Fibroblast of lung (primary cell): Measurements from ENCODE around the gene AOAH.

Source experiments
- EZH2 ChIP-seq: IDR thresholded peaks from 2 replicates; pipeline ENCODE4 v1.5.1; 2012; ENCODE audit warnings: low read length, control low read depth, mild to moderate bottlenecking; ENCODE audit errors: missing control alignments
- TF ChIP-seq, protein P1 (sequence below), 2 donors: IDR thresholded peaks in 1 of 2; conservative IDR thresholded peaks in 1 of 2; 1 replicate in 1 of 2; 2 replicates in 1 of 2; pipeline ENCODE4 v1.5.1; 2011 to 2012; ENCODE audit warnings: low read length in 2 of 2, control low read depth in 1 of 2, inconsistent platforms in 1 of 2, low read depth in 1 of 2, mild to moderate bottlenecking in 1 of 2

- TF ChIP-seq, protein P1, sequence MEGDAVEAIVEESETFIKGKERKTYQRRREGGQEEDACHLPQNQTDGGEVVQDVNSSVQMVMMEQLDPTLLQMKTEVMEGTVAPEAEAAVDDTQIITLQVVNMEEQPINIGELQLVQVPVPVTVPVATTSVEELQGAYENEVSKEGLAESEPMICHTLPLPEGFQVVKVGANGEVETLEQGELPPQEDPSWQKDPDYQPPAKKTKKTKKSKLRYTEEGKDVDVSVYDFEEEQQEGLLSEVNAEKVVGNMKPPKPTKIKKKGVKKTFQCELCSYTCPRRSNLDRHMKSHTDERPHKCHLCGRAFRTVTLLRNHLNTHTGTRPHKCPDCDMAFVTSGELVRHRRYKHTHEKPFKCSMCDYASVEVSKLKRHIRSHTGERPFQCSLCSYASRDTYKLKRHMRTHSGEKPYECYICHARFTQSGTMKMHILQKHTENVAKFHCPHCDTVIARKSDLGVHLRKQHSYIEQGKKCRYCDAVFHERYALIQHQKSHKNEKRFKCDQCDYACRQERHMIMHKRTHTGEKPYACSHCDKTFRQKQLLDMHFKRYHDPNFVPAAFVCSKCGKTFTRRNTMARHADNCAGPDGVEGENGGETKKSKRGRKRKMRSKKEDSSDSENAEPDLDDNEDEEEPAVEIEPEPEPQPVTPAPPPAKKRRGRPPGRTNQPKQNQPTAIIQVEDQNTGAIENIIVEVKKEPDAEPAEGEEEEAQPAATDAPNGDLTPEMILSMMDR (conservative IDR thresholded peaks at IDR 0.05 in 1 of 2, IDR thresholded peaks at IDR 0.05 in 1 of 2; ENCODE audit: low read depth in 1 of 2, low read length in 2 of 2): no peak
- TF ChIP-seq EZH2: no peak
These were observed 22.1 kb upstream of the AOAH start for GRCh38 chr7:36746347-36746746.
